RPMI7951 (cell line): ENCODE data around the gene EFCAB12. TPM values are rescaled to one million over a fixed set of nuclear protein-coding genes. Genes with fewer than 3 reads are reported as not detected.

Source experiments
- DNase-seq: peaks from one replicate; pipeline ENCODE4 v3.0.0-alpha.2; 2012; ENCODE audit warnings: low read depth
- total RNA-seq: library from RNA; depleted of rRNA; stranded (reverse); fragments of >200 nt; shearing (Covaris generic); gene quantifications from 2 replicates; pipeline ENCODE4 v1.2.3, GENCODE V29; 2014

The EFCAB12 gene
- total RNA-seq, 1 experiment from 2014 or later, result not detected

- DNase-seq, result no peak
Measured at GRCh38 chr3:129445471-129445870, 17.0 kb upstream of the EFCAB12 start.

GRCh38 chr3:129442947-129443346 is 14.5 kb upstream of the EFCAB12 start:
- DNase-seq, result no peak

GRCh38 chr3:129442486-129442885 is 14.1 kb upstream of the EFCAB12 start:
- DNase-seq, result no peak

GRCh38 chr3:129441782-129442181 is 13.3 kb upstream of the EFCAB12 start:
- DNase-seq, result peak; percentile 31

GRCh38 chr3:129441215-129441614 is 12.8 kb upstream of the EFCAB12 start:
- no peak for DNase-seq

- DNase-seq, result no peak
Measured at GRCh38 chr3:129440618-129441190, 12.3 kb upstream of the EFCAB12 start.

GRCh38 chr3:129439817-129440617 is 11.6 kb upstream of the EFCAB12 start, which contains the start of the genes IFT122 and MBD4:
IFT122 (plus strand) TSS chr3:129440224; CDS start chr3:129440331, 107 bp downstream.
MBD4 (minus strand) TSS chr3:129439948; CDS start chr3:129439833, 115 bp downstream.
- DNase-seq, result peak; percentile 99

GRCh38 chr3:129439226-129439816 is 10.9 kb upstream of the EFCAB12 start:
- peak; percentile 15 for DNase-seq

GRCh38 chr3:129435367-129435766 is 6.9 kb upstream of the EFCAB12 start:
- no peak for DNase-seq

GRCh38 chr3:129434140-129434539 is 5.7 kb upstream of the EFCAB12 start:
- no peak for DNase-seq

GRCh38 chr3:129433565-129433964 is 5.1 kb upstream of the EFCAB12 start:
- no peak for DNase-seq

- peak; percentile 68 for DNase-seq
Measured at GRCh38 chr3:129432671-129433070, 4.2 kb upstream of the EFCAB12 start.

GRCh38 chr3:129432036-129432435 is 3.6 kb upstream of the EFCAB12 start:
- peak; percentile 67 for DNase-seq

GRCh38 chr3:129429602-129430001 is 1.2 kb upstream of the EFCAB12 start:
- DNase-seq, result no peak

- peak; percentile 30 for DNase-seq
Measured at GRCh38 chr3:129429080-129429451, 630 bp upstream of the EFCAB12 start.

GRCh38 chr3:129428007-129428375 is 445 bp downstream of the EFCAB12 start:
- no peak for DNase-seq

GRCh38 chr3:129425619-129426018 is 2.8 kb downstream of the EFCAB12 start:
- no peak for DNase-seq

- DNase-seq, result no peak
Measured at GRCh38 chr3:129425213-129425612, 3.2 kb downstream of the EFCAB12 start.

- peak; percentile 33 for DNase-seq
Measured at GRCh38 chr3:129424185-129424841, 4.1 kb downstream of the EFCAB12 start.

GRCh38 chr3:129422897-129423296 is 5.5 kb downstream of the EFCAB12 start:
- no peak for DNase-seq

- DNase-seq, result no peak
Measured at GRCh38 chr3:129421988-129422745, 6.3 kb downstream of the EFCAB12 start.
